ENCODE results near the gene CDON.

Gene CDON

DNA sequence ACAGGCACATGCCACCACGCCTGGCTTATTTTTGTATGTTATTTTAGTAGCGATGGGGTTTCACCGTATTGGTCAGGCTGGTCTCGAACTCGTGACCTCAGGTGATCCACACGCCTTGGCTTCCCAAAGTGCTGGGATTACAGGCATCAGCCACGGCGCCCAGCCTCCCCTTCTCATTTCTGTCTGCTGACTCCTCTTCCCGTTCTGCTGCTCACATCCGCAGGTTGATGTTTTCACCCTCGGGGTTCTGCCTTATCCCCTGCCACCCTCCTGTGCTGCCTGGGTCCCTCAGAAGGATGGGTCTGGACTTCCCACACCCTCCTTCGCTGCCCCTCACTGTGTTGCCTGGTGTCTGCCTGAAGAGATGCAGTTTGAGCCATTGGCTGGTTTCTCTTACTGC is 136.0 kb downstream of the CDON start:
- no peak overlapping the region for H2AFZ ChIP-seq (ENCODE audit: insufficient read depth, low read length, poor library complexity)
- DNase-seq, result no peak
- peak overlapping the region; percentile 65 for H2BK12ac ChIP-seq (ENCODE audit: low read length)
- H3K79me2 ChIP-seq (ENCODE audit: control insufficient read depth, insufficient read depth, low read length, poor library complexity), result no peaks in the 10 kb centered on the region
- peaks cover 12 to 18% of the 10 kb centered on the region in 2 experiments for H3K4me1 ChIP-seq (ENCODE audit: control insufficient read depth in 1 of 2, insufficient read depth in 2 of 2, low read length in 2 of 2)
- H3K14ac ChIP-seq (ENCODE audit: low read length), result peak overlapping the region; percentile 34
- H2AK5ac ChIP-seq (ENCODE audit: low read length), result peak overlapping the region; percentile 53
- H2BK5ac ChIP-seq (ENCODE audit: low read depth, low read length, poor library complexity), result no peak overlapping the region
- no peaks in the 10 kb centered on the region for H3K27me3 ChIP-seq (ENCODE audit: insufficient read depth, low read length)
- peak overlapping the region; percentile 35 for H4K91ac ChIP-seq (ENCODE audit: low read depth, low read length)
- H2BK120ac ChIP-seq (ENCODE audit: insufficient read depth, low read length, poor library complexity), result no peak overlapping the region
- H3K36me3 ChIP-seq (ENCODE audit: control insufficient read depth in 1 of 2, insufficient read depth in 2 of 2, low read length in 2 of 2), result no peaks in the 10 kb centered on the region
- no peak overlapping the region for H3K27ac ChIP-seq (ENCODE audit: low read depth, low read length)
- H4K12ac ChIP-seq (ENCODE audit: low read depth, low read length), result no peak overlapping the region
- H3K79me1 ChIP-seq (ENCODE audit: low read length), result peaks cover 4% of the 10 kb centered on the region
- H3K9me3 ChIP-seq (ENCODE audit: insufficient read depth, low read depth, low read length), result no peaks in the 10 kb centered on the region
- H4K8ac ChIP-seq (ENCODE audit: low read depth, low read length), result no peak overlapping the region
- no peak overlapping the region for H3K4ac ChIP-seq (ENCODE audit: low read depth, low read length)
- no peak overlapping the region for H3K4me2 ChIP-seq (ENCODE audit: low read length)
- H3K4me3 ChIP-seq (ENCODE audit: low read depth, low read length), result no peak overlapping the region
- no CpG with 5 or more reads among the region's 12 CpGs for WGBS (ENCODE audit: extremely low coverage, insufficient coverage, insufficient read length)
- no peak overlapping the region for H3K23ac ChIP-seq (ENCODE audit: low read length)
- H3K9ac ChIP-seq (ENCODE audit: low read length), result no peak overlapping the region
- peak overlapping the region; percentile 35 for H3K18ac ChIP-seq (ENCODE audit: low read length)

DNA sequence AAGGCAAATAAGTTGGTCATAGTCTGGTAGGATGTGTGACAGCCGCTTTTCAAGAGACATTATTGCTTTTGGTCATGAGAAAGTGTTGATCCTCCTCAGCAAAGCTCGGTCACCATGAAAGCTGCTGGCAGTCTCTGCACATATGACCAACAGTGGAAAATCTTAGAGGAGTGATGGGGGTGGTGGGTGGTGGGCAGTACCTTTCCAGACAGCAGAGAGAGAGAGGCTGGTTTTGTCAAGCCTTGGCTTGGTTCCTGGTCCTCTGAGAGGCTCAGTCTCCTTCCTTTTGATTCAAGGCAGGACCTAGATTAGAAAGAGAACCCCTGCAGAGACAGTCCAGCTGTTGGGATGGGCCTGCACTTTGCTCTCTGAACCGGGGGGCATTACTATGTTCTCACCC is 136.9 kb downstream of the CDON start:
- Histone ChIP-seq H2AFZ (ENCODE audit: insufficient read depth, low read length, poor library complexity) (no peak overlapping the region), H4K8ac (ENCODE audit: low read depth, low read length) (peak overlapping the region; percentile 34), H3K36me3 (ENCODE audit: control insufficient read depth in 1 of 2, insufficient read depth in 2 of 2, low read length in 2 of 2) (no peaks in the 10 kb centered on the region), H3K18ac (ENCODE audit: low read length) (no peak overlapping the region), H2BK120ac (ENCODE audit: insufficient read depth, low read length, poor library complexity) (no peak overlapping the region), H3K27ac (ENCODE audit: low read depth, low read length) (no peak overlapping the region), H3K4me3 (ENCODE audit: low read depth, low read length) (no peak overlapping the region), H4K91ac (ENCODE audit: low read depth, low read length) (peak overlapping the region; percentile 15), H4K12ac (ENCODE audit: low read depth, low read length) (no peak overlapping the region), H3K79me1 (ENCODE audit: low read length) (peaks cover 4% of the 10 kb centered on the region), H3K9me3 (ENCODE audit: insufficient read depth, low read depth, low read length) (no peaks in the 10 kb centered on the region), H3K79me2 (ENCODE audit: control insufficient read depth, insufficient read depth, low read length, poor library complexity) (no peaks in the 10 kb centered on the region), H3K23ac (ENCODE audit: low read length) (no peak overlapping the region), H3K4me2 (ENCODE audit: low read length) (no peak overlapping the region), H2AK5ac (ENCODE audit: low read length) (no peak overlapping the region), H2BK5ac (ENCODE audit: low read depth, low read length, poor library complexity) (peak overlapping the region; percentile 7), H3K4me1 (ENCODE audit: control insufficient read depth in 1 of 2, insufficient read depth in 2 of 2, low read length in 2 of 2) (peaks cover 12 to 18% of the 10 kb centered on the region in 2 experiments), H3K14ac (ENCODE audit: low read length) (no peak overlapping the region), H3K4ac (ENCODE audit: low read depth, low read length) (no peak overlapping the region), H2BK12ac (ENCODE audit: low read length) (no peak overlapping the region), H3K27me3 (ENCODE audit: insufficient read depth, low read length) (no peaks in the 10 kb centered on the region), H3K9ac (ENCODE audit: low read length) (no peak overlapping the region)
- no CpG with 5 or more reads among the region's 3 CpGs for WGBS (ENCODE audit: extremely low coverage, insufficient coverage, insufficient read length)
- no peak for DNase-seq

DNA sequence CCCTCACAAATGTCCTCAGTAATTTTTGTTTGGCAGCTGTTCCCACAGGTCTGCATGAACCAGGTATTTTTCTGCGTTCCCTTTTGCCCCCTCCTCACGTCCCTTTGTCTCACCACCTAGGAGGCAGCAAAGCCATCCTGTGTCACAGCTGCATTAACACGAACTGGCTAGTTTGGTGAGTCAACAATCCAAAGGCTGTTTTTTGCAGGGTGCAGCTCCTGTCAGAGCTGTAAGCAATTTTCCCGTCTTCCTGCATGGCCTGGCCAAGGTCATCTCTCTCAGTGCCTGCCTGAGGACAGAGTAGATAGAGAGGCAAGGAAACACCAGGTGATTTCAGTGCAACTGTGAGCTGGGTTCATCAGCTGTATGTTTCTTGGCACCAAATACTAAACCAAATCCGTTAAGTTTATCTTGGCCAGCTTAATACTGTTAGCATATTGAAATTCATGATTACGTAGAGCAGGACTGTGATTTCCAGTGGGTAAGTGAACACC is 137.4 kb downstream of the CDON start:
- no peak overlapping the region for H4K91ac ChIP-seq (ENCODE audit: low read depth, low read length)
- peak overlapping the region; percentile 50 for H2BK12ac ChIP-seq (ENCODE audit: low read length)
- no peaks in the 10 kb centered on the region for H3K36me3 ChIP-seq (ENCODE audit: control insufficient read depth in 1 of 2, insufficient read depth in 2 of 2, low read length in 2 of 2)
- H3K4ac ChIP-seq (ENCODE audit: low read depth, low read length), result no peak overlapping the region
- no peak overlapping the region for H3K14ac ChIP-seq (ENCODE audit: low read length)
- DNase-seq, result no peak
- no peak overlapping the region for H3K4me2 ChIP-seq (ENCODE audit: low read length)
- H2AFZ ChIP-seq (ENCODE audit: insufficient read depth, low read length, poor library complexity), result no peak overlapping the region
- no peak overlapping the region for H3K9ac ChIP-seq (ENCODE audit: low read length)
- H3K27ac ChIP-seq (ENCODE audit: low read depth, low read length), result no peak overlapping the region
- peaks cover 12 to 18% of the 10 kb centered on the region in 2 experiments for H3K4me1 ChIP-seq (ENCODE audit: control insufficient read depth in 1 of 2, insufficient read depth in 2 of 2, low read length in 2 of 2)
- no peak overlapping the region for H4K12ac ChIP-seq (ENCODE audit: low read depth, low read length)
- WGBS (ENCODE audit: extremely low coverage, insufficient coverage, insufficient read length), result no CpG with 5 or more reads among the region's 6 CpGs
- H2BK5ac ChIP-seq (ENCODE audit: low read depth, low read length, poor library complexity), result no peak overlapping the region
- H3K4me3 ChIP-seq (ENCODE audit: low read depth, low read length), result no peak overlapping the region
- no peaks in the 10 kb centered on the region for H3K9me3 ChIP-seq (ENCODE audit: insufficient read depth, low read depth, low read length)
- H3K27me3 ChIP-seq (ENCODE audit: insufficient read depth, low read length), result no peaks in the 10 kb centered on the region
- peaks cover 4% of the 10 kb centered on the region for H3K79me1 ChIP-seq (ENCODE audit: low read length)
- H4K8ac ChIP-seq (ENCODE audit: low read depth, low read length), result no peak overlapping the region
- no peak overlapping the region for H3K18ac ChIP-seq (ENCODE audit: low read length)
- H3K23ac ChIP-seq (ENCODE audit: low read length), result no peak overlapping the region
- H3K79me2 ChIP-seq (ENCODE audit: control insufficient read depth, insufficient read depth, low read length, poor library complexity), result no peaks in the 10 kb centered on the region
- H2BK120ac ChIP-seq (ENCODE audit: insufficient read depth, low read length, poor library complexity), result no peak overlapping the region
- no peak overlapping the region for H2AK5ac ChIP-seq (ENCODE audit: low read length)

DNA sequence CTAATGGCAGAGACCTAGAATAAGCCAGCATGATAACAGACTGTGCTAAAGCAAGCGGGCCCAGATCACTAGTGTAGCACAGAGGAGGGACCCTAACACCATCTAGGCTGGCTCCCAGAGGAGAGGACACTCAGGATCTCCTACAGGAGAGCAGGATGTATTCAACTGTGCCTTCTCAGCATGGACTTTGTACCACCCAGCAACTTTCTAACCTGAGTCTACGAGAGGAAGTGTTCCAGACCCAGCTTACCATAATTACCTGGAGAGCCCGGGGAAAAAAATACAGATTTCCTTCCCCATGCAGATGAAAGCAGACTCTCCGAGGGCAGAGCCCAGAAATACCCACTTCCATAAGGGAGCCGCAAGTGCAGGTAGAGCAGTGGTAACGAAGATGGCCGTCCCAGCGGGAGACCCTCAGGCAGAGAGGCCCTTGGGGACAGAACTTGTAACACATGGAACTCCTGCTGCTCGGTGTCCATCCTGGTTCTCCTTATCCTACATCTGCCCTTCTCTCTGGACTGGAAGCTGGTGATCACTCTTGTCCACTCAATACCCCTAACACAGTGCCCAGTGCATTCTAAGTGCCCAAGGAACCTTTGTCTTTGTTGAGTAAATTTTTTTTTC is 138.2 kb downstream of the CDON start:
- no peak overlapping the region for H3K27ac ChIP-seq (ENCODE audit: low read depth, low read length)
- H3K36me3 ChIP-seq (ENCODE audit: control insufficient read depth in 1 of 2, insufficient read depth in 2 of 2, low read length in 2 of 2), result no peaks in the 10 kb centered on the region
- H2AK5ac ChIP-seq (ENCODE audit: low read length), result no peak overlapping the region
- peak overlapping the region; percentile 1 for H3K14ac ChIP-seq (ENCODE audit: low read length)
- H3K23ac ChIP-seq (ENCODE audit: low read length), result no peak overlapping the region
- no peak overlapping the region for H4K8ac ChIP-seq (ENCODE audit: low read depth, low read length)
- no peak overlapping the region for H3K4me3 ChIP-seq (ENCODE audit: low read depth, low read length)
- DNase-seq, result no peak
- no peak overlapping the region for H3K9ac ChIP-seq (ENCODE audit: low read length)
- peaks cover 12 to 18% of the 10 kb centered on the region in 2 experiments for H3K4me1 ChIP-seq (ENCODE audit: control insufficient read depth in 1 of 2, insufficient read depth in 2 of 2, low read length in 2 of 2)
- H4K91ac ChIP-seq (ENCODE audit: low read depth, low read length), result peak overlapping the region; percentile 39
- H3K27me3 ChIP-seq (ENCODE audit: insufficient read depth, low read length), result no peaks in the 10 kb centered on the region
- no peak overlapping the region for H3K4me2 ChIP-seq (ENCODE audit: low read length)
- H3K79me1 ChIP-seq (ENCODE audit: low read length), result peaks cover 4% of the 10 kb centered on the region
- WGBS (ENCODE audit: extremely low coverage, insufficient coverage, insufficient read length), result no CpG with 5 or more reads among the region's 9 CpGs
- no peak overlapping the region for H3K18ac ChIP-seq (ENCODE audit: low read length)
- no peak overlapping the region for H4K12ac ChIP-seq (ENCODE audit: low read depth, low read length)
- peak overlapping the region; percentile 60 for H2AFZ ChIP-seq (ENCODE audit: insufficient read depth, low read length, poor library complexity)
- peak overlapping the region; percentile 79 for H2BK12ac ChIP-seq (ENCODE audit: low read length)
- no peak overlapping the region for H3K4ac ChIP-seq (ENCODE audit: low read depth, low read length)
- no peaks in the 10 kb centered on the region for H3K9me3 ChIP-seq (ENCODE audit: insufficient read depth, low read depth, low read length)
- peak overlapping the region; percentile 45 for H2BK5ac ChIP-seq (ENCODE audit: low read depth, low read length, poor library complexity)
- no peak overlapping the region for H2BK120ac ChIP-seq (ENCODE audit: insufficient read depth, low read length, poor library complexity)
- H3K79me2 ChIP-seq (ENCODE audit: control insufficient read depth, insufficient read depth, low read length, poor library complexity), result no peaks in the 10 kb centered on the region
